ENCODE results near the gene MEIS2. TPM values are rescaled to one million over a fixed set of nuclear protein-coding genes. Genes with fewer than 3 reads are reported as not detected.

The MEIS2 gene
- polyA plus RNA-seq, 1 donor from 2014 or later = 825 TPM

DNA sequence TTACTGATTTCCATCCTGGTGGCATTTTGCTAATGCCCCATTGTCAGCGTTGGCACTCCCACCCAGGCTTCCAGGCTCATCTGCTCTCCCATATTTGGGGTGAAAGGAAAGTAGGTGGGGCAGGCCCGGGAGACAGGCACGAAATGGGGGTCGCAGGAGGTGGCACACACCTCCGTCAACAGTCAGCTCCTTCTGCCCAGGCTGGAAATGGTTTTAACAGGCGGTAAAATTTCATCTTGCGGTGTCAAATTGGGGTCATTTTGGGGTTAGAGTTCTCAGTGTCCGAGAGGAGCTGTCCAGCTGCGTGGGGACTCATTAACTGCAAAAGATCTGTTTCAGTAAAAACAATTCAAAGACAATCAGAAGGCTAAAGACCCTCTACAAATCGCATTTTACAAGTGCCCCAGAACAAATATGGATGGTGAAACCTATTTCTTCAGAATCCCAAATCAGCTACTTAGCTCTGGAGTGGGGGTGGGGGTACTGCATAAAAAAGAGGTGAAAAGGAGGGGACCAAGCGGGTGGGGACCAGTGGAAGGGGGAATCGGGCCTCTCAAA is 4.2 kb upstream of the MEIS2 start:
- Histone ChIP-seq H3K9me3 (ENCODE audit: low read length) (no peaks in the 10 kb centered on the region), H3K4me3 (ENCODE audit: low read length) (peak overlapping the region; percentile 93), H3K4me2 (ENCODE audit: low read length) (peak overlapping the region; percentile 84), H3K79me2 (replicated peaks; ENCODE audit: insufficient read depth, low read length) (peaks cover 85% of the 10 kb centered on the region), H3K9me2 (ENCODE audit: insufficient read depth, low read length) (no peaks in the 10 kb centered on the region), H3K9ac (ENCODE audit: low read length) (peak overlapping the region; percentile 100), H3K27ac (ENCODE audit: low read length) (peak overlapping the region; percentile 100), H3K27me3 (ENCODE audit: insufficient read depth, low read depth, low read length) (peaks cover 9% of the 10 kb centered on the region), H3F3A (ENCODE audit: insufficient read depth, low read length, poor library complexity, severe bottlenecking) (peaks cover 10% of the 10 kb centered on the region), H4K20me1 (ENCODE audit: insufficient read depth) (no peaks in the 10 kb centered on the region), H3K36me3 (ENCODE audit: insufficient read depth, low read length) (no peaks in the 10 kb centered on the region), H2AFZ (ENCODE audit: low read depth, low read length) (no peak overlapping the region)
- TF ChIP-seq TAF1 (IDR thresholded peaks at IDR 0.05; ENCODE audit: low read depth) = peak; percentile 83
- peak; percentile 37 for TF ChIP-seq SMC3 (conservative IDR thresholded peaks at IDR 0.05; ENCODE audit: poor library complexity)
- TF ChIP-seq, protein P1, sequence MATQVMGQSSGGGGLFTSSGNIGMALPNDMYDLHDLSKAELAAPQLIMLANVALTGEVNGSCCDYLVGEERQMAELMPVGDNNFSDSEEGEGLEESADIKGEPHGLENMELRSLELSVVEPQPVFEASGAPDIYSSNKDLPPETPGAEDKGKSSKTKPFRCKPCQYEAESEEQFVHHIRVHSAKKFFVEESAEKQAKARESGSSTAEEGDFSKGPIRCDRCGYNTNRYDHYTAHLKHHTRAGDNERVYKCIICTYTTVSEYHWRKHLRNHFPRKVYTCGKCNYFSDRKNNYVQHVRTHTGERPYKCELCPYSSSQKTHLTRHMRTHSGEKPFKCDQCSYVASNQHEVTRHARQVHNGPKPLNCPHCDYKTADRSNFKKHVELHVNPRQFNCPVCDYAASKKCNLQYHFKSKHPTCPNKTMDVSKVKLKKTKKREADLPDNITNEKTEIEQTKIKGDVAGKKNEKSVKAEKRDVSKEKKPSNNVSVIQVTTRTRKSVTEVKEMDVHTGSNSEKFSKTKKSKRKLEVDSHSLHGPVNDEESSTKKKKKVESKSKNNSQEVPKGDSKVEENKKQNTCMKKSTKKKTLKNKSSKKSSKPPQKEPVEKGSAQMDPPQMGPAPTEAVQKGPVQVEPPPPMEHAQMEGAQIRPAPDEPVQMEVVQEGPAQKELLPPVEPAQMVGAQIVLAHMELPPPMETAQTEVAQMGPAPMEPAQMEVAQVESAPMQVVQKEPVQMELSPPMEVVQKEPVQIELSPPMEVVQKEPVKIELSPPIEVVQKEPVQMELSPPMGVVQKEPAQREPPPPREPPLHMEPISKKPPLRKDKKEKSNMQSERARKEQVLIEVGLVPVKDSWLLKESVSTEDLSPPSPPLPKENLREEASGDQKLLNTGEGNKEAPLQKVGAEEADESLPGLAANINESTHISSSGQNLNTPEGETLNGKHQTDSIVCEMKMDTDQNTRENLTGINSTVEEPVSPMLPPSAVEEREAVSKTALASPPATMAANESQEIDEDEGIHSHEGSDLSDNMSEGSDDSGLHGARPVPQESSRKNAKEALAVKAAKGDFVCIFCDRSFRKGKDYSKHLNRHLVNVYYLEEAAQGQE (IDR thresholded peaks at IDR 0.05; ENCODE audit: borderline replicate concordance) = peak; percentile 82
- no peak for TF ChIP-seq MXI1 (conservative IDR thresholded peaks at IDR 0.05; ENCODE audit: poor library complexity, severe bottlenecking)
- TF ChIP-seq, protein P2, sequence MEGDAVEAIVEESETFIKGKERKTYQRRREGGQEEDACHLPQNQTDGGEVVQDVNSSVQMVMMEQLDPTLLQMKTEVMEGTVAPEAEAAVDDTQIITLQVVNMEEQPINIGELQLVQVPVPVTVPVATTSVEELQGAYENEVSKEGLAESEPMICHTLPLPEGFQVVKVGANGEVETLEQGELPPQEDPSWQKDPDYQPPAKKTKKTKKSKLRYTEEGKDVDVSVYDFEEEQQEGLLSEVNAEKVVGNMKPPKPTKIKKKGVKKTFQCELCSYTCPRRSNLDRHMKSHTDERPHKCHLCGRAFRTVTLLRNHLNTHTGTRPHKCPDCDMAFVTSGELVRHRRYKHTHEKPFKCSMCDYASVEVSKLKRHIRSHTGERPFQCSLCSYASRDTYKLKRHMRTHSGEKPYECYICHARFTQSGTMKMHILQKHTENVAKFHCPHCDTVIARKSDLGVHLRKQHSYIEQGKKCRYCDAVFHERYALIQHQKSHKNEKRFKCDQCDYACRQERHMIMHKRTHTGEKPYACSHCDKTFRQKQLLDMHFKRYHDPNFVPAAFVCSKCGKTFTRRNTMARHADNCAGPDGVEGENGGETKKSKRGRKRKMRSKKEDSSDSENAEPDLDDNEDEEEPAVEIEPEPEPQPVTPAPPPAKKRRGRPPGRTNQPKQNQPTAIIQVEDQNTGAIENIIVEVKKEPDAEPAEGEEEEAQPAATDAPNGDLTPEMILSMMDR (IDR thresholded peaks at IDR 0.05; ENCODE audit: poor library complexity, severe bottlenecking) = no peak
- TF ChIP-seq RAD21 (conservative IDR thresholded peaks at IDR 0.05) = peak; percentile 17
- TF ChIP-seq EZH2 (IDR thresholded peaks at IDR 0.05; ENCODE audit: borderline replicate concordance, insufficient read depth, low read length, poor library complexity, severe bottlenecking) = no peak
- no peak for TF ChIP-seq EP300 (conservative IDR thresholded peaks at IDR 0.05; ENCODE audit: poor library complexity, severe bottlenecking)
- TF ChIP-seq POLR2AphosphoS5 (IDR thresholded peaks at IDR 0.05) = peak; percentile 48

DNA sequence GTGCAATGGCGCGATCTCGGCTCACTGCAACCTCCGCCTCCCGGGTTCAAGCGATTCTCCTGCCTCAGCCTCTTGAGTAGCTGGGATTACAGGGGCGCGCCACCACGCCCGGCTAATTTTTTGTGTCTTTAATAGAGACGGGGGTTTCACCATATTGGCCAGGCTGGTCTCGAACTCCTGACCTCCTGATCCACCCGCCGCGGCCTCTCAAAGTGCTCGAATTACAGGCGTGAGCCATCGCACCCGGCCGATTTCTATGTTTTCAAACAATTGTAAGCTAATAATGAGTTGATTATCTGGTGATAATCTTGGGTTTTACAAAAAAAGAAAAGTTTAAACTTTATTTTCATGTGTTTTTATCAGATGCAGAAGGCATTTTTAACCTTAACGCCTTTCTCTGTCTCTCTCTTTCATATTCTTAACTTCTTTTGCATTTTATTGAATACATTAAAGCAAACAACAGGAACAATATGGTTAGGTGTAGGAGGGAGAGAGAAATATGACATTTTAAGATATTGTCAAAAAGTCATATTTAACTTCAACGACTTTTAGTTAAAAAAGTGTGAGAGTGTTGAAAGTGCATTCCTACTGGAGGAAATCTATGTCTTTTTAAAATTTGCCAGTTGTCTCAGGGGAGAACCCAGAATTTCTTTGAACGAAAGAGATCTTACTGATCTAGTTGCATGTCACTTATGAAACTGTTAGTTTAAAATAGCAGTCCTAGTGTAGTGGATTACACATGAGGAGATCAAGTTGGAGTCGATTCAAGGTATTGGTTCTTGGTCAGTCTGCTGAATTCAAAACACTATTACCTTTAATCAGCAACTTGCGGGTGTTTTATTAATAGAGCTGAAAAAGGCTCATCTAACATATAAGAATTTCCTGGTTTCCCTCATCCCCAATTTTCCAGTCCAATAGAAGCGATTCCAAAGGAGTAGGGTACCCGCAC is 3.4 kb upstream of the MEIS2 start:
- Histone ChIP-seq H3K27me3 (ENCODE audit: insufficient read depth, low read depth, low read length) (peaks cover 9% of the 10 kb centered on the region), H4K20me1 (ENCODE audit: insufficient read depth) (no peaks in the 10 kb centered on the region), H3K79me2 (replicated peaks; ENCODE audit: insufficient read depth, low read length) (peaks cover 83% of the 10 kb centered on the region), H3K27ac (ENCODE audit: low read length) (peak overlapping the region; percentile 100), H3K4me2 (ENCODE audit: low read length) (peak overlapping the region; percentile 84), H3K36me3 (ENCODE audit: insufficient read depth, low read length) (no peaks in the 10 kb centered on the region), H3K4me3 (ENCODE audit: low read length) (peak overlapping the region; percentile 93), H3K9me3 (ENCODE audit: low read length) (no peaks in the 10 kb centered on the region), H3K9me2 (ENCODE audit: insufficient read depth, low read length) (no peaks in the 10 kb centered on the region), H3F3A (ENCODE audit: insufficient read depth, low read length, poor library complexity, severe bottlenecking) (peaks cover 12% of the 10 kb centered on the region), H2AFZ (ENCODE audit: low read depth, low read length) (no peak overlapping the region), H3K9ac (ENCODE audit: low read length) (peak overlapping the region; percentile 100)
- TF ChIP-seq, protein P1 (IDR thresholded peaks at IDR 0.05; ENCODE audit: borderline replicate concordance) = peak; percentile 32
- no peak for TF ChIP-seq EZH2 (IDR thresholded peaks at IDR 0.05; ENCODE audit: borderline replicate concordance, insufficient read depth, low read length, poor library complexity, severe bottlenecking)
